HG03066 (cell line): ENCODE results near the gene SLC27A1.
"Not testable (repeated sequence)": the region's sequence is repeated elsewhere in the genome, so short reads cannot be mapped to it uniquely, and the experiment has no call there.

ENCODE experiments used
- ATAC-seq: cut with Tn5 transposase; IDR thresholded peaks from one replicate; pipeline ENCODE4 v1.9.1; 2021; ENCODE audit warnings: low read depth; ENCODE audit not compliant: unreplicated experiment

The SLC27A1 gene

GRCh38 chr19:17455308-17456123 is 14.8 kb upstream of the SLC27A1 start:
- no peak for ATAC-seq

GRCh38 chr19:17456127-17456526 is 14.2 kb upstream of the SLC27A1 start:
- no peak for ATAC-seq

GRCh38 chr19:17457616-17458015 is 12.7 kb upstream of the SLC27A1 start:
- ATAC-seq = no peak

GRCh38 chr19:17458970-17459369 is 11.4 kb upstream of the SLC27A1 start:
- ATAC-seq = no peak

- ATAC-seq = no peak
Measured at GRCh38 chr19:17460372-17461230, 9.7 kb upstream of the SLC27A1 start, which contains the start of gene NXNL1. Gene NXNL1 (minus strand): TSS chr19:17460926. CDS start chr19:17460869, 57 bp downstream.

- no peak for ATAC-seq
Measured at GRCh38 chr19:17466487-17466850, 3.9 kb upstream of the SLC27A1 start.

GRCh38 chr19:17467471-17468301 is 2.6 kb upstream of the SLC27A1 start:
- no peak for ATAC-seq

- no peak for ATAC-seq
Measured at GRCh38 chr19:17468302-17469091, 1.8 kb upstream of the SLC27A1 start.

- no peak for ATAC-seq
Measured at GRCh38 chr19:17469092-17469480, 1.2 kb upstream of the SLC27A1 start.

- peak; percentile 48 for ATAC-seq
Measured at GRCh38 chr19:17469481-17470067, 750 bp upstream of the SLC27A1 start.

- no peak for ATAC-seq
Measured at GRCh38 chr19:17471410-17472125, 1.2 kb downstream of the SLC27A1 start.

GRCh38 chr19:17473041-17473440 is 2.7 kb downstream of the SLC27A1 start:
- ATAC-seq = no peak

GRCh38 chr19:17475011-17475540 is 4.8 kb downstream of the SLC27A1 start:
- ATAC-seq = not testable (repeated sequence)

GRCh38 chr19:17475541-17476115 is 5.3 kb downstream of the SLC27A1 start:
- ATAC-seq = no peak

- no peak for ATAC-seq
Measured at GRCh38 chr19:17479325-17479791, 9.0 kb downstream of the SLC27A1 start.

- no peak for ATAC-seq
Measured at GRCh38 chr19:17481986-17482385, 11.7 kb downstream of the SLC27A1 start.

GRCh38 chr19:17482877-17483604 is 12.7 kb downstream of the SLC27A1 start:
- no peak for ATAC-seq

GRCh38 chr19:17483605-17484002 is 13.3 kb downstream of the SLC27A1 start:
- ATAC-seq = no peak
